Loucy (cell line): ENCODE data around the gene PNP.

Experiments used
- H2AFZ ChIP-seq: fragments of 200-600 bp; sonication (generic); 2 replicates; pipeline ENCODE4 v1.6.0; 2016; ENCODE audit warnings: antibody characterized with exemption, mild to moderate bottlenecking, low read length, moderate library complexity
- H3F3A ChIP-seq: fragments of 200-600 bp; 2 replicates; pipeline ENCODE4 v1.6.0; 2016; ENCODE audit warnings: antibody characterized with exemption, low read depth, mild to moderate bottlenecking
- H3K27me3 ChIP-seq: fragments of 200-600 bp; sonication (generic); 2 replicates; pipeline ENCODE4 v1.6.1; 2014; ENCODE audit warnings: low read length, mild to moderate bottlenecking; ENCODE audit not compliant: insufficient read depth, poor library complexity, severe bottlenecking
- H3K36me3 ChIP-seq: fragments of 200-600 bp; sonication (generic); 2 replicates; pipeline ENCODE4 v1.6.1; 2016; ENCODE audit warnings: low read length; ENCODE audit not compliant: insufficient read depth
- H3K4me1 ChIP-seq: fragments of 200-600 bp; sonication (generic); 2 replicates; pipeline ENCODE4 v1.5.1; 2014; ENCODE audit warnings: low read length, mild to moderate bottlenecking; ENCODE audit not compliant: insufficient read depth, poor library complexity, severe bottlenecking
- H3K4me2 ChIP-seq: fragments of 200-600 bp; sonication (generic); 2 replicates; pipeline ENCODE4 v1.6.0; 2014; ENCODE audit warnings: antibody characterized with exemption, low read length, low read depth, mild to moderate bottlenecking; ENCODE audit not compliant: poor library complexity, severe bottlenecking
- H3K4me3 ChIP-seq: fragments of 200-600 bp; sonication (generic); 2 replicates; pipeline ENCODE4 v1.5.1; 2014; ENCODE audit warnings: low read length, mild to moderate bottlenecking, mixed read lengths; ENCODE audit not compliant: poor library complexity, severe bottlenecking
- H3K79me2 ChIP-seq: fragments of 200-600 bp; sonication (generic); 2 replicates; pipeline ENCODE4 v1.6.1; 2014; ENCODE audit warnings: low read length; ENCODE audit not compliant: insufficient read depth
- H3K9ac ChIP-seq: fragments of 200-600 bp; sonication (generic); 2 replicates; pipeline ENCODE4 v1.6.0; 2014; ENCODE audit warnings: mild to moderate bottlenecking, low read depth, low read length, moderate library complexity; ENCODE audit not compliant: poor library complexity, severe bottlenecking
- H3K9me2 ChIP-seq: fragments of 200-600 bp; sonication (generic); replicated peaks from 2 replicates; pipeline ENCODE4 v1.6.1; 2016; ENCODE audit warnings: low read depth, low read length, mixed read lengths
- H3K9me3 ChIP-seq: fragments of 200-600 bp; sonication (generic); 2 replicates; pipeline ENCODE4 v1.6.1; 2014; ENCODE audit warnings: mild to moderate bottlenecking, antibody characterized with exemption, low read length, low read depth; ENCODE audit not compliant: insufficient read depth
- H4K20me1 ChIP-seq: fragments of 200-600 bp; sonication (generic); 2 replicates; pipeline ENCODE4 v1.6.0; 2014; ENCODE audit warnings: antibody characterized with exemption, low read length, mild to moderate bottlenecking; ENCODE audit not compliant: insufficient read depth, poor library complexity, severe bottlenecking
- CTCF ChIP-seq: fragments of 200-600 bp; sonication (generic); conservative IDR thresholded peaks from 2 replicates; pipeline ENCODE4 v1.5.1; 2014; ENCODE audit warnings: mild to moderate bottlenecking, antibody characterized with exemption, low read length
- EZH2phosphoT487 ChIP-seq: fragments of 200-600 bp; IDR thresholded peaks from 2 replicates; pipeline ENCODE4 v1.6.1; 2018; ENCODE audit warnings: antibody characterized with exemption, mild to moderate bottlenecking, moderate library complexity, borderline replicate concordance

The PNP gene

GRCh38 chr14:20438664-20439063, 30.5 kb upstream of the PNP start:
- Histone ChIP-seq H2AFZ (no peak overlapping the region), H3K9ac (no peak overlapping the region), H3K9me3 (no peaks in the 10 kb centered on the region), H3K4me2 (no peak overlapping the region), H3K4me3 (no peak overlapping the region), H3K36me3 (no peaks in the 10 kb centered on the region), H4K20me1 (no peaks in the 10 kb centered on the region), H3F3A (no peaks in the 10 kb centered on the region), H3K79me2 (no peaks in the 10 kb centered on the region), H3K4me1 (peaks cover 19% of the 10 kb centered on the region), H3K27me3 (no peaks in the 10 kb centered on the region), H3K9me2 (no peaks in the 10 kb centered on the region)
- no peak for TF ChIP-seq EZH2phosphoT487
- no peak for TF ChIP-seq CTCF

- Histone ChIP-seq H3K9me3 (no peaks in the 10 kb centered on the region), H4K20me1 (no peaks in the 10 kb centered on the region), H3K27me3 (no peaks in the 10 kb centered on the region), H3K4me2 (peak overlapping the region; percentile 51), H3K79me2 (no peaks in the 10 kb centered on the region), H3F3A (no peaks in the 10 kb centered on the region), H3K4me1 (peaks cover 19% of the 10 kb centered on the region), H3K9me2 (no peaks in the 10 kb centered on the region), H2AFZ (peak overlapping the region; percentile 71; the same call in 1 of the 2 replicates), H3K9ac (no peak overlapping the region), H3K4me3 (peak overlapping the region; percentile 8), H3K36me3 (peaks cover 3% of the 10 kb centered on the region; the same call in 1 of the 2 replicates)
- TF ChIP-seq EZH2phosphoT487 (no peak), CTCF (no peak)
Measured at GRCh38 chr14:20440465-20440864, 28.7 kb upstream of the PNP start.

- H3F3A ChIP-seq, result no peaks in the 10 kb centered on the region
- H3K27me3 ChIP-seq, result no peaks in the 10 kb centered on the region
- no peaks in the 10 kb centered on the region for H3K9me2 ChIP-seq
- peaks cover 19% of the 10 kb centered on the region for H3K4me1 ChIP-seq
- peaks cover 7% of the 10 kb centered on the region; the same call in 1 of the 2 replicates for H3K36me3 ChIP-seq
- no peaks in the 10 kb centered on the region for H3K79me2 ChIP-seq
- H3K9ac ChIP-seq, result no peak overlapping the region
- H2AFZ ChIP-seq, result peak overlapping the region; percentile 71
- no peaks in the 10 kb centered on the region for H4K20me1 ChIP-seq
- peak overlapping the region; percentile 51 for H3K4me2 ChIP-seq
- H3K4me3 ChIP-seq, result peak overlapping the region; percentile 8
- no peak for TF ChIP-seq EZH2phosphoT487
- TF ChIP-seq CTCF, result no peak
- no peaks in the 10 kb centered on the region for H3K9me3 ChIP-seq
Measured at GRCh38 chr14:20440882-20441281, 28.3 kb upstream of the PNP start.
